ENCODE results near the gene APP.

Gene APP

DNA sequence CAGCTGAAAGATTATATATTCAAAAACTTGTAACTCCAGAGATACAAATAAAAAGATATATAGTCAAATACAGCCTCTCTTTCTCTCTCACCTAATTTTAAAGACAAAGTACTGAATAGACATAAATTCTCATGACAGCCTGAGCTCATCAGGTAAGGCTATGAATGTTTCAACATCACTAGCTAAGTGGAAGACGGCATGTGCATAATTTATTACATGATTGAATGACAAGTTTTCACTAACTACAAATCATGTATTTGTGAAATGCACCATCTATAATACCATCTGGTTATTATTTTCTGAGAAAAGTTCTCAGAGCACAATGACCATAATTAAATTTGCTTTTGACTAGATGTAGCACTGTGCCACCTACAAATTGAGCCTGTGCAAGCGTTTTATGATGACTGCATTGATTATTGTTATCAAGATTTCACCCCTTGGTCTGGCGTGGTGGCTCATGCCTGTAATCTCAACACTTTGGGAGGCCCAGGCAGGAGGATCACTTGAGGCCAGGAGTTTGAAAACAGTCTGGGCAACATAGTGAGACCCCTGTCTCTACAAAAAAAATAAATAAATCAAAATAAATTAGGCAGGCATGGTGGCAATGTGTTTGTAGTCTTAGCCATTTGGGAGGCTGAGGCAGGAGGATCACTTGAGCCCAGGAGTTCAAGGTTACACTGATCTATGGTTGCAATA lies 128.2 kb downstream of the APP start:
- TF ChIP-seq, protein P1, sequence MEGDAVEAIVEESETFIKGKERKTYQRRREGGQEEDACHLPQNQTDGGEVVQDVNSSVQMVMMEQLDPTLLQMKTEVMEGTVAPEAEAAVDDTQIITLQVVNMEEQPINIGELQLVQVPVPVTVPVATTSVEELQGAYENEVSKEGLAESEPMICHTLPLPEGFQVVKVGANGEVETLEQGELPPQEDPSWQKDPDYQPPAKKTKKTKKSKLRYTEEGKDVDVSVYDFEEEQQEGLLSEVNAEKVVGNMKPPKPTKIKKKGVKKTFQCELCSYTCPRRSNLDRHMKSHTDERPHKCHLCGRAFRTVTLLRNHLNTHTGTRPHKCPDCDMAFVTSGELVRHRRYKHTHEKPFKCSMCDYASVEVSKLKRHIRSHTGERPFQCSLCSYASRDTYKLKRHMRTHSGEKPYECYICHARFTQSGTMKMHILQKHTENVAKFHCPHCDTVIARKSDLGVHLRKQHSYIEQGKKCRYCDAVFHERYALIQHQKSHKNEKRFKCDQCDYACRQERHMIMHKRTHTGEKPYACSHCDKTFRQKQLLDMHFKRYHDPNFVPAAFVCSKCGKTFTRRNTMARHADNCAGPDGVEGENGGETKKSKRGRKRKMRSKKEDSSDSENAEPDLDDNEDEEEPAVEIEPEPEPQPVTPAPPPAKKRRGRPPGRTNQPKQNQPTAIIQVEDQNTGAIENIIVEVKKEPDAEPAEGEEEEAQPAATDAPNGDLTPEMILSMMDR (IDR thresholded peaks at IDR 0.05; ENCODE audit: insufficient read depth, low read length, poor library complexity, severe bottlenecking) = no peak
- TF ChIP-seq EZH2phosphoT487 (conservative IDR thresholded peaks at IDR 0.05; ENCODE audit: low read length) = no peak
- H4K20me1 ChIP-seq (ENCODE audit: low read depth, low read length) = no peaks in the 10 kb centered on the region
- H3K79me2 ChIP-seq (ENCODE audit: insufficient read depth, low read length) = no peaks in the 10 kb centered on the region
- no peaks in the 10 kb centered on the region for H3K36me3 ChIP-seq (ENCODE audit: low read length)
- H3K9ac ChIP-seq (ENCODE audit: low read length) = no peak overlapping the region
- H3K4me3 ChIP-seq (ENCODE audit: insufficient read depth, low read length, poor library complexity, severe bottlenecking) = no peak overlapping the region
- no peaks in the 10 kb centered on the region for H3K9me3 ChIP-seq (ENCODE audit: insufficient read depth, low read length)
- H3K4me2 ChIP-seq (ENCODE audit: low read depth, low read length, poor library complexity, severe bottlenecking) = no peak overlapping the region
- H3K9me2 ChIP-seq (replicated peaks; ENCODE audit: insufficient read depth, low read length) = no peaks in the 10 kb centered on the region
- no peak overlapping the region for H3K27ac ChIP-seq (ENCODE audit: low read depth, low read length)
- no peaks in the 10 kb centered on the region for H3F3A ChIP-seq (ENCODE audit: insufficient read depth)
- H3K27me3 ChIP-seq (ENCODE audit: low read length) = no peaks in the 10 kb centered on the region
- H2AFZ ChIP-seq (ENCODE audit: low read depth, low read length, severe bottlenecking) = no peak overlapping the region

DNA sequence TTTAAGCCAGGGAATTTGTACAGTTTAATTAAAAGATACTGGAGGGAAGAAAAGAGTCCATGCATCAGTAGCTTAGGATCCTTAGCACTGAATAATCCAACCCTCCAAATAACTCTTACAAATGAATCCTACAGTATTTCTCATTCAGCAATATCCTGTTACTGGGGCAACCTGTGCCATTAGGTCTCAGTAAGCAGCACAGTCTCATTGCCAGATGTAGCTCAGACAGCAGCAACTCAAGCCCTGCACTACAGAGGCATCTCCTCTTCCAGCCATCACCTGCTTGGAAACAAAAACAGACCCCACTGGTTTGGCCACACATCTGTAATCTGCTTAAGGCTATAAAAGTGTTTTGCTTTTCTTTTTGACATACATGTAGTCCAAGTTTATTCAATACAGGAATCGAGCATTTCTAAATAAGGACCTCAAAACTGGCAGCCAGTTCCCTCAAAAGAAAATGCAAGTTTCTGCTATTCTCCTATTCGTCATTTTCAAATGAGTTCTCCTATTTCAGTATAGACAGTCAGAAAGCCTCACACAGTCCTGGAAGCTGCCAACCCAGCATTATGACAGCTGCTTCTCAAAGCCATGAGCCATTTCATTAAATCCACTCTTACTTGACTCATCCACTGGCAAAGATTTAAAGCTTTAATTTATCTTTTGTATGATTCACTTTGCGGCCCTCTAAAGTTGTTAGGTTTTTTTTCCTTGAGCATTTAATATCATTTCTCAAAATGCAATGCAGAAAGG lies 129.0 kb downstream of the APP start:
- Histone ChIP-seq H2AFZ (ENCODE audit: low read depth, low read length, severe bottlenecking) (no peak overlapping the region), H3K27me3 (ENCODE audit: low read length) (no peaks in the 10 kb centered on the region), H3K79me2 (ENCODE audit: insufficient read depth, low read length) (no peaks in the 10 kb centered on the region), H3K27ac (ENCODE audit: low read depth, low read length) (no peak overlapping the region), H3F3A (ENCODE audit: insufficient read depth) (no peaks in the 10 kb centered on the region), H3K4me2 (ENCODE audit: low read depth, low read length, poor library complexity, severe bottlenecking) (no peak overlapping the region), H3K4me3 (ENCODE audit: insufficient read depth, low read length, poor library complexity, severe bottlenecking) (no peak overlapping the region), H3K36me3 (ENCODE audit: low read length) (no peaks in the 10 kb centered on the region), H3K9me3 (ENCODE audit: insufficient read depth, low read length) (no peaks in the 10 kb centered on the region), H4K20me1 (ENCODE audit: low read depth, low read length) (no peaks in the 10 kb centered on the region), H3K9me2 (replicated peaks; ENCODE audit: insufficient read depth, low read length) (no peaks in the 10 kb centered on the region), H3K9ac (ENCODE audit: low read length) (no peak overlapping the region)
- TF ChIP-seq, protein P1 (IDR thresholded peaks at IDR 0.05; ENCODE audit: insufficient read depth, low read length, poor library complexity, severe bottlenecking) = no peak
- no peak for TF ChIP-seq EZH2phosphoT487 (conservative IDR thresholded peaks at IDR 0.05; ENCODE audit: low read length)

DNA sequence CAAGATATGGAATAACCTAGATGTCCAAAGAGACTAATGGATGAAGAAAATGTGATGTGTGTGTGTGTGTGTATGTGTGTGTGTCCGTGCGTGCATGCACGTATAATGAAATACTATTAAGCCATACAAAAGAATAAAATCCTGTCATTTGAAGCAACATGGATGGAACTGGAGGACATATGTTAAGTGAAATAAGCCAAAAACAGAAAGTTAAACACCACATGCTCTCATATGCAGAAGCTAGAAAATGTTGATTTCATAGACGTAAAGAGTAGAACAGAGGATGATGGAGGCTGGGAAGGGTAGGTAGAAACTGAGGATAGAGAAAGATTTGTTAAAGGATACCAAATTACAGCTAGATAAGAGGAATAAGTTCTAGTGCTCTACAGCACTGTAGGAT lies 133.7 kb downstream of the APP start:
- no peaks in the 10 kb centered on the region for H3K9me3 ChIP-seq (ENCODE audit: insufficient read depth, low read length)
- H3K36me3 ChIP-seq (ENCODE audit: low read length) = no peaks in the 10 kb centered on the region
- H3K27ac ChIP-seq (ENCODE audit: low read depth, low read length) = no peak overlapping the region
- TF ChIP-seq EZH2phosphoT487 (conservative IDR thresholded peaks at IDR 0.05; ENCODE audit: low read length) = no peak
- TF ChIP-seq, protein P1 (IDR thresholded peaks at IDR 0.05; ENCODE audit: insufficient read depth, low read length, poor library complexity, severe bottlenecking) = no peak
- H3K9ac ChIP-seq (ENCODE audit: low read length) = no peak overlapping the region
- no peaks in the 10 kb centered on the region for H3K27me3 ChIP-seq (ENCODE audit: low read length)
- no peaks in the 10 kb centered on the region for H3F3A ChIP-seq (ENCODE audit: insufficient read depth)
- H3K9me2 ChIP-seq (replicated peaks; ENCODE audit: insufficient read depth, low read length) = no peaks in the 10 kb centered on the region
- no peak overlapping the region for H3K4me3 ChIP-seq (ENCODE audit: insufficient read depth, low read length, poor library complexity, severe bottlenecking)
- no peak overlapping the region for H3K4me2 ChIP-seq (ENCODE audit: low read depth, low read length, poor library complexity, severe bottlenecking)
- H3K79me2 ChIP-seq (ENCODE audit: insufficient read depth, low read length) = no peaks in the 10 kb centered on the region
- H4K20me1 ChIP-seq (ENCODE audit: low read depth, low read length) = no peaks in the 10 kb centered on the region
- H2AFZ ChIP-seq (ENCODE audit: low read depth, low read length, severe bottlenecking) = no peak overlapping the region
